Right atrium auricular region (tissue), 2 donors: ENCODE measurements around the gene KBTBD8. TPM values are rescaled to one million over a fixed set of nuclear protein-coding genes. Genes with fewer than 3 reads are reported as not detected.

Source experiments
- DNase-seq: peaks from one replicate; pipeline ENCODE4 v3.0.0-alpha.2; 2019; ENCODE audit warnings: low spot score
- H3K27ac ChIP-seq, 2 donors: fragments of 200-600 bp; sonication (generic); 1 replicate in 1 of 2; 2 replicates in 1 of 2; pipeline ENCODE4 v1.5.1; 2016 to 2019
- H3K27me3 ChIP-seq, 2 donors: fragments of 200-600 bp; sonication (generic); one replicate each; pipeline versions ENCODE4 v1.5.1 to v1.6.0; 2017 to 2019
- H3K36me3 ChIP-seq: fragments of 200-600 bp; sonication (generic); one replicate; pipeline ENCODE4 v1.5.1; 2016
- H3K4me1 ChIP-seq, 2 donors: fragments of 200-600 bp; sonication (generic); one replicate each; pipeline versions ENCODE4 v1.5.1 to v1.6.0; 2017 to 2019
- H3K4me3 ChIP-seq, 2 donors: fragments of 200-600 bp; sonication (generic); 1 replicate in 1 of 2; 2 replicates in 1 of 2; pipeline ENCODE4 v1.5.1; 2017 to 2019; ENCODE audit warnings: mild to moderate bottlenecking in 1 of 2, moderate library complexity in 1 of 2
- H3K9me3 ChIP-seq, 2 donors: fragments of 200-600 bp; sonication (generic); one replicate each; pipeline ENCODE4 v1.5.1; 2019
- total RNA-seq, 2 donors: library from RNA; depleted of rRNA; stranded (reverse); fragments of >200 nt; gene quantifications; one replicate each; pipeline ENCODE4 v1.1.0, GENCODE V29; 2016
- TF ChIP-seq, protein P1 (sequence below), 2 donors: fragments of 200-600 bp; sonication (generic); IDR thresholded peaks; one replicate each; pipeline ENCODE4 v1.5.1; 2019; ENCODE audit warnings: antibody characterized with exemption in 2 of 2

Gene KBTBD8
- total RNA-seq, 2 donors from 2014 or later: 4.4 to 6.9 TPM

DNA sequence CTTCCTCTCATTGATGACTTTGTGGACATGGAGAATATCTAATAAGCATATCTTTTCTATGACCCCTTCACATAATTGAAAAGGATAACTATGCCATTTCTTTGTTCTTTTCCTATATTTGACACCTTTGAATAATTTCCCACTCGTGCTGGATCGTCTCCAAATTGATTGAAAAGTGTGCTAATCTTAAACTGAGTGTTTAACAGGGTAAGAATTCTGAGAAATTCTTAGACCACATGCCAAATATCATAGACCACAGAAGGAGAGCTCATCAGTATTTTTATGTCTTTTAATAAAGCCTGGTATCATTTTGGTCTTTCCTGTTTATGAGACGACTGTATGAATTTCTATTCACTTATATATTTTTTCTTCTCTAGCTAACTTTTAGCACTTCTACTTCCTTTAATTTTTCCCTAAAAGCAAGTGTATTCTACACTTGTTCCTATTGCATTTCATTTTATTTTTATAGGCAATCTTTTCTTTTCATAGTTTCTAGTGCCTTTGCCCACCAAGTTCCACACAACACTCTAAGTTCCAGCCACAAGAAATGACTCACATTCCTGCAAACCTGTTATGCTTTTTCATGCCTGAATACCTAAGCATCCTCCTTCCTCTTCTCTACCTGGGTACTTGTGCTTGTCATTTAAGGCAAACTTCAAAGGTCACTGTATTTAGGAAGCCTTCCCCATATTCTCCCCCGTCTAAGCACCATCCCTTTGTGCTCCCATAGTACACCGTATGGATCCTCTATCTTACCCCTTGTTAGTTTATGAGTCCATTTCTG, 30.1 kb downstream of the KBTBD8 start:
- no peak overlapping the region for H3K27ac ChIP-seq
- no peaks in the 10 kb centered on the region for H3K9me3 ChIP-seq
- DNase-seq: no peak
- no peak overlapping the region for H3K4me3 ChIP-seq
- no peaks in the 10 kb centered on the region for H3K4me1 ChIP-seq
- TF ChIP-seq, protein P1, sequence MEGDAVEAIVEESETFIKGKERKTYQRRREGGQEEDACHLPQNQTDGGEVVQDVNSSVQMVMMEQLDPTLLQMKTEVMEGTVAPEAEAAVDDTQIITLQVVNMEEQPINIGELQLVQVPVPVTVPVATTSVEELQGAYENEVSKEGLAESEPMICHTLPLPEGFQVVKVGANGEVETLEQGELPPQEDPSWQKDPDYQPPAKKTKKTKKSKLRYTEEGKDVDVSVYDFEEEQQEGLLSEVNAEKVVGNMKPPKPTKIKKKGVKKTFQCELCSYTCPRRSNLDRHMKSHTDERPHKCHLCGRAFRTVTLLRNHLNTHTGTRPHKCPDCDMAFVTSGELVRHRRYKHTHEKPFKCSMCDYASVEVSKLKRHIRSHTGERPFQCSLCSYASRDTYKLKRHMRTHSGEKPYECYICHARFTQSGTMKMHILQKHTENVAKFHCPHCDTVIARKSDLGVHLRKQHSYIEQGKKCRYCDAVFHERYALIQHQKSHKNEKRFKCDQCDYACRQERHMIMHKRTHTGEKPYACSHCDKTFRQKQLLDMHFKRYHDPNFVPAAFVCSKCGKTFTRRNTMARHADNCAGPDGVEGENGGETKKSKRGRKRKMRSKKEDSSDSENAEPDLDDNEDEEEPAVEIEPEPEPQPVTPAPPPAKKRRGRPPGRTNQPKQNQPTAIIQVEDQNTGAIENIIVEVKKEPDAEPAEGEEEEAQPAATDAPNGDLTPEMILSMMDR (IDR thresholded peaks at IDR 0.05): no peak
- H3K36me3 ChIP-seq: no peaks in the 10 kb centered on the region
- H3K27me3 ChIP-seq: no peaks in the 10 kb centered on the region

DNA sequence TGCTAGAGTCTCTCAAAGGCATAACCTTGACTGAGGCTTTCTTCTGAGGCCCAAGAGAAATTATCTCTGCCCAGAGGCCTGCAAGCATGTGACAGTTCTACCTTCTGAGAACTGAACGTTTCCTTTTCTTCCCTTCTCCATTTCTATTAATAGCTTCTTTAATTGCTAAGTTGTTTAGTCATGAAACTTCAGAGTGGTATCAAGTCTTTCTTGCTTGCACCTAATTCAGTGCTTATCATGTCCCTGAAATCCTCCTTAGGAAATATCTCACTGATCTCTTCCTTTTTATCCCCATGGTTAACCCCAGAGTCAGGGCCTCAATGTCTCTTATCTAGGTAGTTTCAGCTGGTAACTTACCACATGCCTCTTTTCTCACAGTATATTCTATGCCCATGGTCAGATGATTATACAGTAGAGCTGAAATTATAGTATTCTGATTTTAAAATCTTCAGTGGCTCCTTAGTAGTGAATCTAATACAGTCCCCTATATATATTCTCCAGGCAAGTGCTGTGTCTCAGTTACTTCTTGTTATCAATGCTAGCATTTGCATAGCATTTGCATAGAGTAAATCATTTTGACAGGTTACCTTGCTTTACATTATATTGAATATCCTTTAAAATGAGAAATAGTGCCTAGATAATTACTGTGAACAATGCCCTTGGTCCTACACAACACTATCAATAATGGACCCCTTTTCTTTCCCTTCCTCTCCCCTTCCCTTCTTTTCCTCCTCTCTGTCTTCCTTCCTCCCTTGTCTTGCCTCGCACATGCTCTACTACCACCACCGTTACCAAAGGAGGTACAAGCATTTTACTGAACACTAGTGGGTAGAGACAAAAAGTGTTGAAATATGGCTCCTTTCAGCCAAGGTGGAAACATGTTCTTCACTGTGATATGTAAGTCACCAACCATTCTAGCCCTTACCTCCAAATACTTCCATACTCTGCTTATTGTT, 33.0 kb downstream of the KBTBD8 start:
- TF ChIP-seq, protein P1 (IDR thresholded peaks at IDR 0.05): no peak
- DNase-seq: no peak
- Histone ChIP-seq H3K27me3 (no peaks in the 10 kb centered on the region), H3K4me1 (no peaks in the 10 kb centered on the region), H3K36me3 (no peaks in the 10 kb centered on the region), H3K4me3 (no peak overlapping the region), H3K27ac (peak overlapping the region in 1 of 2 donors; percentile 22), H3K9me3 (no peaks in the 10 kb centered on the region)

DNA sequence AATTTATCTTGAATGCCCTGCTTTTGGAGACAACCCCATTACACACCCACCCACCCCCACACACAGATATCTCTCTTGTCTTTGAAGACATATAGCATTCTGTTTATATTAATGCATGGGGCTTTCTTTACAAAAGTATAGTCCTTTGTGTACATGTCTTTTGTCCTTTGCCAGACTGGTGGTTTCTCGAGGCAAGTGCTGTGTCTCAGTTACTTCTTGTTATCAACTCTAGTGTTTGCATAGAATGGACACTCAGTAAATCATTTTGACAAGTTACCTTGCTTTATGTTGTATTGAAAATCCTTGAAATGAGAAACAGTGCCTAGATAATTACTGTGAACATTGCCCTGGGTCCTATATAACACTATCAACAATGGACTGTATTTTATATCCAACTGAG, 33.9 kb downstream of the KBTBD8 start:
- no peaks in the 10 kb centered on the region for H3K36me3 ChIP-seq
- H3K4me3 ChIP-seq: no peak overlapping the region
- no peaks in the 10 kb centered on the region for H3K9me3 ChIP-seq
- no peaks in the 10 kb centered on the region for H3K4me1 ChIP-seq
- no peak overlapping the region for H3K27ac ChIP-seq
- TF ChIP-seq, protein P1 (IDR thresholded peaks at IDR 0.05): no peak
- H3K27me3 ChIP-seq: no peaks in the 10 kb centered on the region
- no peak for DNase-seq

DNA sequence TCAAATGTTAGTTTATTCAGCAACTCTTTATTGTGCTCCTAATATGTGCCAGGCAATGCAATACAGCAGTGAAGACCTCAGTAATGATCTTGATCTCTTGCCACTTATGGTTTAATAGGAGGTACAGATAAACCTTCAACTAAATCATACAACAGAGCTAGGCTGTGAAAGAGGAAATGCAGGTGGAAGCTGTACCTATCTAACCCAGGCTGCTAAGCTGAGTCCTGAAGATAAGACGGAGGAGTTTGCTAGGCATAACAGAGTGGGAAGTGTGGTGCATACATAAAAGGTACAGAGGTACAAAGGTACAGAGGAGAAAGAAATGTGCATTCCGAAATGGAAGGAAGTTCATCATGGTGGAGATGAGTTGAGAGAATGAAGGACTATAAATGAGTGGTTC, 35.0 kb downstream of the KBTBD8 start:
- Histone ChIP-seq H3K27ac (no peak overlapping the region), H3K27me3 (no peaks in the 10 kb centered on the region), H3K9me3 (no peaks in the 10 kb centered on the region), H3K4me1 (no peaks in the 10 kb centered on the region), H3K36me3 (no peaks in the 10 kb centered on the region), H3K4me3 (no peak overlapping the region)
- TF ChIP-seq, protein P1 (IDR thresholded peaks at IDR 0.05): no peak
- DNase-seq: no peak

DNA sequence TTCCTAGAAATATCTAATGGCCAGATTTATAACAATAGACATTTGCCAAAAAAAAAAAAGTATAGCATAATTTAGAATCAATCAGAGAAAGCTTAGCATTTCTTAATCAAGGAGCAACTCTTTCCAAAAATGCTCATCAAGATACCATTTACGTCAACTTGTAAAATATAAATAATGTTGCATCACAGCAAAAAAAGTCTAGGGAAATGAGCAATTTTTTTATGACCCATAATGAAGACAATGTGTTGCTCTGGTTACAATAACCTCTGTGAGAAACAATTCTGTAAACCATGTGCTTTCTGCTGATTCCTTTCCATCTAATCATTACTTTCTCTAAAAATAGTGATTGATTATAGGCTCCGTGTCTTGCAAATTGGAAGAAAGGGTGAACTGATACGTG, 36.3 kb downstream of the KBTBD8 start:
- DNase-seq: no peak
- H3K9me3 ChIP-seq: no peaks in the 10 kb centered on the region
- no peak overlapping the region for H3K27ac ChIP-seq
- H3K4me1 ChIP-seq: no peaks in the 10 kb centered on the region
- H3K36me3 ChIP-seq: no peaks in the 10 kb centered on the region
- TF ChIP-seq, protein P1 (IDR thresholded peaks at IDR 0.05): no peak
- H3K27me3 ChIP-seq: no peaks in the 10 kb centered on the region
- H3K4me3 ChIP-seq: no peak overlapping the region
